Psoas muscle (tissue), 8 donors: Measurements from ENCODE around the gene GRB7. TPM values are rescaled to one million over a fixed set of nuclear protein-coding genes. Genes with fewer than 3 reads are reported as not detected.
"Not testable (repeated sequence)": the region's sequence is repeated elsewhere in the genome, so short reads cannot be mapped to it uniquely, and the experiment has no call there.

Experiments
- ATAC-seq, 4 donors: fragments of 200-7000 bp; cut with Tn5 transposase; one replicate each; pipeline ENCODE4 v1.9.1; 2020; ENCODE audit warnings: moderate library complexity in 3 of 4, mild to moderate bottlenecking in 2 of 4
- DNase-seq, 2 donors: peaks; one replicate each; pipeline ENCODE4 v3.0.0-alpha.2; 2020
- H3K27ac ChIP-seq: fragments of 200-600 bp; one replicate; pipeline ENCODE4 v1.8.0; 2022
- H3K27me3 ChIP-seq, 3 donors: fragments of 200-600 bp in 1 of 3; one replicate each; pipeline versions ENCODE4 v1.6.1 to v1.8.0; 2013 to 2022; ENCODE audit warnings: low read length in 2 of 3, mild to moderate bottlenecking in 2 of 3, moderate library complexity in 1 of 3; ENCODE audit not compliant: insufficient read depth in 3 of 3
- H3K36me3 ChIP-seq, 2 donors: fragments of 200-600 bp in 1 of 2; one replicate each; pipeline versions ENCODE4 v1.6.1 to v1.8.0; 2013 to 2022; ENCODE audit warnings: low read depth in 1 of 2, mild to moderate bottlenecking in 1 of 2, moderate library complexity in 1 of 2; ENCODE audit not compliant: insufficient read depth in 1 of 2
- H3K4me1 ChIP-seq: fragments of 200-600 bp; one replicate; pipeline ENCODE4 v1.8.0; 2022
- H3K4me3 ChIP-seq: fragments of 200-600 bp; one replicate; pipeline ENCODE4 v1.8.0; 2022; ENCODE audit warnings: mild to moderate bottlenecking
- H3K9me3 ChIP-seq: fragments of 200-600 bp; one replicate; pipeline ENCODE4 v1.8.0; 2022
- CTCF ChIP-seq: fragments of 200-600 bp; IDR thresholded peaks from one replicate; pipeline ENCODE4 v1.8.0; 2022; ENCODE audit warnings: antibody characterized with exemption
- WGBS, 3 donors: extraction: QIAGEN DNeasy Blood & Tissue Kit; methylation state at CpG; one replicate each; pipeline versions ENCODE4 v1.1.6 to v1.1.7; 2013; 5-methylcytosine and 5-hydroxymethylcytosine counted together
- intact Hi-C, 2 donors: fragments of 100-400 bp; cut with DNase I; formaldehyde crosslinking; loops; one replicate each; pipeline versions ENCODE4 v1.11.0 to v1.14.2; 2022
- polyA plus RNA-seq, 3 donors: library from polyadenylated mRNA; stranded (reverse); fragments of 200-250 nt; gene quantifications; one replicate each; pipeline ENCODE4 v1.2.3, GENCODE V29; 2013
- total RNA-seq, 4 donors: library from RNA; stranded (reverse); fragmentation: NEBNext Ultra II Directional in 2 of 4; extraction: Animal tissue kit (Norgen Biotek cat#: 25700) in 2 of 4; gene quantifications; one replicate each; pipeline versions ENCODE4 v1.2.1 to v1.2.4, GENCODE V29; 2021 to 2023
- donor health status: healthy with polysubstance abuse.
- donor health status: DM: no; HTN: no; CAD: no; lungs with moderate emphysema.
- donor health status: Bipolar disorder and iron deficiency.
- donor health status: healthy.
- donor health status: DM: yes; HTN: yes; CAD: no.
- donor health status: DM: no; HTN: no; CAD: no.
- donor health status: DM: no; HTN: no; CAD: no.
- donor health status: DM: yes; HTN: yes; CAD: no.

GRB7 gene
- total and polyA plus RNA-seq, 7 donors = 0.06 to 0.69 TPM; not detected in 5

GRCh38 chr17:39761861-39762496 is 24.2 kb downstream of the GRB7 start:
- no peaks in the 10 kb centered on the region for H3K4me1 ChIP-seq
- ATAC-seq = no peak
- no peaks in the 10 kb centered on the region for H3K9me3 ChIP-seq
- no peak for TF ChIP-seq CTCF
- H3K27ac ChIP-seq = no peak overlapping the region
- peaks cover 0 to 10% (median 3%) of the 10 kb centered on the region in 3 donors for H3K27me3 ChIP-seq
- H3K4me3 ChIP-seq = no peak overlapping the region
- intact Hi-C loops = no loop called here
- no peak for DNase-seq
- H3K36me3 ChIP-seq = no peaks in the 10 kb centered on the region
- WGBS, 3 donors = 90 to 96% (median 94%) methylated on average over 10 of the region's 10 CpGs

- Histone ChIP-seq H3K27me3 (peaks cover 0 to 10% (median 1%) of the 10 kb centered on the region in 3 donors), H3K9me3 (no peaks in the 10 kb centered on the region), H3K27ac (no peak overlapping the region), H3K4me3 (no peak overlapping the region), H3K4me1 (no peaks in the 10 kb centered on the region), H3K36me3 (no peaks in the 10 kb centered on the region)
- 37 to 49% (median 47%) methylated on average over 5 of the region's 5 CpGs for WGBS, 3 donors
- DNase-seq = no peak
- intact Hi-C loops = no loop called here
- TF ChIP-seq CTCF = no peak
- ATAC-seq = no peak
Measured at GRCh38 chr17:39763051-39763820, 25.5 kb downstream of the GRB7 start.

- H3K36me3 ChIP-seq, intact Hi-C loops, H3K4me1 ChIP-seq, H3K4me3 ChIP-seq, H3K9me3 ChIP-seq, DNase-seq, ATAC-seq, H3K27ac ChIP-seq: not testable (repeated sequence)
- WGBS, 3 donors = 63 to 73% (median 70%) methylated on average over 3 of the region's 3 CpGs
- peaks cover 0 to 10% (median 0%) of the 10 kb centered on the region in 3 donors for H3K27me3 ChIP-seq
Measured at GRCh38 chr17:39764171-39764570, 26.4 kb downstream of the GRB7 start.

GRCh38 chr17:39765175-39765574 is 27.4 kb downstream of the GRB7 start:
- Histone ChIP-seq H3K27ac (no peak overlapping the region), H3K4me3 (no peak overlapping the region), H3K4me1 (no peaks in the 10 kb centered on the region), H3K36me3 (no peaks in the 10 kb centered on the region), H3K27me3 (peaks cover 0 to 10% (median 0%) of the 10 kb centered on the region in 3 donors), H3K9me3 (no peaks in the 10 kb centered on the region)
- TF ChIP-seq CTCF = no peak
- intact Hi-C loops = no loop called here
- 42 to 67% (median 54%) methylated on average over 3 of the region's 3 CpGs for whole genome bisulfite sequencing, 3 donors
- DNase-seq = no peak
- ATAC-seq = no peak

GRCh38 chr17:39765766-39766165 is 28.0 kb downstream of the GRB7 start:
- H3K27me3 ChIP-seq = peaks cover 0 to 10% (median 0%) of the 10 kb centered on the region in 3 donors
- no peak for TF ChIP-seq CTCF

More at GRCh38 chr17:39765766-39766165, 28.0 kb downstream of the GRB7 start:
- Histone ChIP-seq H3K9me3 (no peaks in the 10 kb centered on the region), H3K4me3 (no peak overlapping the region), H3K36me3 (no peaks in the 10 kb centered on the region), H3K4me1 (no peaks in the 10 kb centered on the region), H3K27ac (no peak overlapping the region)
- intact Hi-C loops = no loop called here
- WGBS, 3 donors = 87 to 91% (median 88%) methylated on average over 18 of the region's 18 CpGs
- no peak for DNase-seq
- ATAC-seq = no peak
